Measurements from ENCODE around the gene UBAP2L. TPM values are rescaled to one million over a fixed set of nuclear protein-coding genes. Genes with fewer than 3 reads are reported as not detected.

The UBAP2L gene
- total RNA-seq, 1 experiment from 2014 or later = 198 TPM

DNA sequence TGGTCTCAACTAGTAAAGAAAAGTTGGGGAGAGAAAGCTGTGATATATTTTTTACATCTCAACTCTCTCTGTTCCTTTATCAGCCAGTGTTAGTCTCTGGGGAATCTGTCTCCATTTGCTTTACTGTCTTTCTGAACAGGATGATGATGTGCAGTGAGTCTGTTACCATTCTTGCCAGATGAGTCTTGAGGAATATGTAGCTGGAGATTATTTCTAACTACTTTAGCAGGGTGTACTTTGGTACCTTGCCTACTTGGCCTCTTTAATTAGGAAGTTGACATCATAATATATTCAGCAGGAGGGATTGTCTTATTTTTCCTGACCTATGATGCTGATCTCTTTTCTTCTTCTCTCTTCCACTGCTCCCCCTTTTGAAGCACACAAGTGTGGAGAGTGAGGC lies 35.9 kb downstream of the UBAP2L start:
- Mint-ChIP-seq H3K4me3 (ENCODE audit: unreplicated experiment) (no peak overlapping the region), H3K27ac (ENCODE audit: unreplicated experiment) (no peak overlapping the region), H3K4me1 (ENCODE audit: low read depth, unreplicated experiment) (no peaks in the 10 kb centered on the region), H3K36me3 (ENCODE audit: insufficient read depth, unreplicated experiment) (peaks cover 91% of the 10 kb centered on the region), H3K9me3 (ENCODE audit: unreplicated experiment) (no peaks in the 10 kb centered on the region), H3K27me3 (ENCODE audit: insufficient read depth, unreplicated experiment) (no peaks in the 10 kb centered on the region)
- no peak overlapping the region for H3K4me3 ChIP-seq (ENCODE audit: low read depth, low read length)
- no TSS peak for BruUV-seq (replicated peaks)
- no peaks in the 10 kb centered on the region for H3K9me3 ChIP-seq
- intact Hi-C loops (cut with micrococcal nuclease; ENCODE audit: unreplicated experiment) = no loop called here
- no peaks in the 10 kb centered on the region for H3K4me1 ChIP-seq
- CTCF ChIA-PET = no interaction called here
- TF ChIP-seq, protein P1, sequence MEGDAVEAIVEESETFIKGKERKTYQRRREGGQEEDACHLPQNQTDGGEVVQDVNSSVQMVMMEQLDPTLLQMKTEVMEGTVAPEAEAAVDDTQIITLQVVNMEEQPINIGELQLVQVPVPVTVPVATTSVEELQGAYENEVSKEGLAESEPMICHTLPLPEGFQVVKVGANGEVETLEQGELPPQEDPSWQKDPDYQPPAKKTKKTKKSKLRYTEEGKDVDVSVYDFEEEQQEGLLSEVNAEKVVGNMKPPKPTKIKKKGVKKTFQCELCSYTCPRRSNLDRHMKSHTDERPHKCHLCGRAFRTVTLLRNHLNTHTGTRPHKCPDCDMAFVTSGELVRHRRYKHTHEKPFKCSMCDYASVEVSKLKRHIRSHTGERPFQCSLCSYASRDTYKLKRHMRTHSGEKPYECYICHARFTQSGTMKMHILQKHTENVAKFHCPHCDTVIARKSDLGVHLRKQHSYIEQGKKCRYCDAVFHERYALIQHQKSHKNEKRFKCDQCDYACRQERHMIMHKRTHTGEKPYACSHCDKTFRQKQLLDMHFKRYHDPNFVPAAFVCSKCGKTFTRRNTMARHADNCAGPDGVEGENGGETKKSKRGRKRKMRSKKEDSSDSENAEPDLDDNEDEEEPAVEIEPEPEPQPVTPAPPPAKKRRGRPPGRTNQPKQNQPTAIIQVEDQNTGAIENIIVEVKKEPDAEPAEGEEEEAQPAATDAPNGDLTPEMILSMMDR (IDR thresholded peaks at IDR 0.05; ENCODE audit: insufficient read depth in 1 of 2, low read depth in 1 of 2, low read length in 1 of 2, severe bottlenecking in 1 of 2, unreplicated experiment in 1 of 2) = no peak
- DNase-seq = no peak
- POLR2A ChIA-PET = no interaction called here
- H3K27me3 ChIP-seq (replicated peaks; ENCODE audit: control insufficient read depth, insufficient read depth, low read length) = no peaks in the 10 kb centered on the region
- H3K36me3 ChIP-seq (ENCODE audit: control insufficient read depth, insufficient read depth, low read length) = peaks cover 5% of the 10 kb centered on the region

DNA sequence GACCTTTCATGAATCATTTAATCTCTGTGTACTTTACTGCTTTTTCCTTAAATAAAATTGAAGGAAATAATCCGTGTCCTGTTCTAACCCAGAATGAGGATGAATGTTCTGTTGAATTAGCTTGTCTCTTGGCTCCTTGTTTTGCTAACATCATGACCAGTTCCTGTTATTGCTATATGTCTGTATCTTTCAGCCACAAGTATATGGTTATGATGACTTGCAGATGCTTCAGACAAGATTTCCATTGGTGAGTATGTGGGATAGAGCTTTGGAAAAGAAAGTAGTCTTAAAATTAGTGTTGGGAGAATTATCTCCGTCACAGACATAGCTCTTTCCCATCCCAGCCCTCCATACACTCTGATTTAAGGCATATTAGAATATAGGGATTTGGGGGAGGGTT lies 38.0 kb downstream of the UBAP2L start:
- intact Hi-C loops (cut with micrococcal nuclease; ENCODE audit: unreplicated experiment) = no loop called here
- no peaks in the 10 kb centered on the region for H3K27me3 Mint-ChIP-seq (ENCODE audit: insufficient read depth, unreplicated experiment)
- Histone ChIP-seq H3K27me3 (replicated peaks; ENCODE audit: control insufficient read depth, insufficient read depth, low read length) (no peaks in the 10 kb centered on the region), H3K9me3 (no peaks in the 10 kb centered on the region), H3K36me3 (ENCODE audit: control insufficient read depth, insufficient read depth, low read length) (peaks cover 5% of the 10 kb centered on the region), H3K4me1 (peaks cover 5% of the 10 kb centered on the region; the same call in 1 of the 2 replicates), H3K4me3 (ENCODE audit: low read depth, low read length) (no peak overlapping the region)
- no peak overlapping the region for H3K4me3 Mint-ChIP-seq (ENCODE audit: unreplicated experiment)
- no peak for DNase-seq
- no peaks in the 10 kb centered on the region for H3K9me3 Mint-ChIP-seq (ENCODE audit: unreplicated experiment)
- POLR2A ChIA-PET = no interaction called here
- no peak overlapping the region for H3K27ac Mint-ChIP-seq (ENCODE audit: unreplicated experiment)
- no peaks in the 10 kb centered on the region for H3K4me1 Mint-ChIP-seq (ENCODE audit: low read depth, unreplicated experiment)
- CTCF ChIA-PET = interaction anchor here (1.0 kb wide), 1 partner anchor 76 kb away, joined by 3 read pairs; no protein-coding TSS in a partner anchor
- H3K36me3 Mint-ChIP-seq (ENCODE audit: insufficient read depth, unreplicated experiment) = peaks cover 91% of the 10 kb centered on the region
- TF ChIP-seq, protein P1 (IDR thresholded peaks at IDR 0.05; ENCODE audit: insufficient read depth in 1 of 2, low read depth in 1 of 2, low read length in 1 of 2, severe bottlenecking in 1 of 2, unreplicated experiment in 1 of 2) = no peak
- BruUV-seq (replicated peaks) = no TSS peak

DNA sequence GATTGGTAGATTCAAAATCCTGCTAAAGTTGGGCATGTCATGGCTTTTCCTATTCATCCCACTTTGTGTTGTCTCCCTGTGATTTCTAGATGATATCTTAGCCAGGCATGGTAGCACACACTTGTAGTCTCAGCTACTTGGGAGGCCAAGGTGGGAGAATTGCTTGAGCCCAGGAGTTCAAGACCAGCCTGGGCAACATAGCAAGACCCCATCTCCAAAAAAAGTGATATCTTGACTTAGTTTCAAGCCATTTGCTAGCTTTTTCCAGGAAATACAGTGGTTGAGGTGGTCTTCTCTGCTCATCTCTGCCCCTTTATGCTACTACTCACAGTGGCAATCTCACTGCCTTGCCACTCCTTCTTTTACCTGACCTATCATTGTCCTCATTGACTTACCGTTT lies 39.4 kb downstream of the UBAP2L start:
- intact Hi-C loops (cut with micrococcal nuclease; ENCODE audit: unreplicated experiment) = no loop called here
- TF ChIP-seq, protein P1 (IDR thresholded peaks at IDR 0.05; ENCODE audit: insufficient read depth in 1 of 2, low read depth in 1 of 2, low read length in 1 of 2, severe bottlenecking in 1 of 2, unreplicated experiment in 1 of 2) = no peak

More for the DNA sequence above, 39.4 kb downstream of the UBAP2L start:
- no peaks in the 10 kb centered on the region for H3K27me3 Mint-ChIP-seq (ENCODE audit: insufficient read depth, unreplicated experiment)
- H3K9me3 Mint-ChIP-seq (ENCODE audit: unreplicated experiment) = no peaks in the 10 kb centered on the region
- H3K4me3 ChIP-seq (ENCODE audit: low read depth, low read length) = no peak overlapping the region
- ChIA-PET CTCF (interaction anchor here (1.0 kb wide), 1 partner anchor 75 kb away, joined by 3 read pairs; no protein-coding TSS in a partner anchor), POLR2A (no interaction called here)
- H3K9me3 ChIP-seq = no peaks in the 10 kb centered on the region
- no peaks in the 10 kb centered on the region for H3K4me1 Mint-ChIP-seq (ENCODE audit: low read depth, unreplicated experiment)
- peaks cover 6% of the 10 kb centered on the region; the same call in 1 of the 2 replicates for H3K4me1 ChIP-seq
- no peak overlapping the region for H3K4me3 Mint-ChIP-seq (ENCODE audit: unreplicated experiment)
- H3K27ac Mint-ChIP-seq (ENCODE audit: unreplicated experiment) = no peak overlapping the region
- H3K27me3 ChIP-seq (replicated peaks; ENCODE audit: control insufficient read depth, insufficient read depth, low read length) = no peaks in the 10 kb centered on the region
- H3K36me3 ChIP-seq (ENCODE audit: control insufficient read depth, insufficient read depth, low read length) = peaks cover 4% of the 10 kb centered on the region
- no TSS peak for BruUV-seq (replicated peaks)
- no peak for DNase-seq
- H3K36me3 Mint-ChIP-seq (ENCODE audit: insufficient read depth, unreplicated experiment) = peaks cover 91% of the 10 kb centered on the region
